Tibial artery (tissue), 4 donors: ENCODE results near the gene SERGEF.

Experiments
- DNase-seq, 2 donors: peaks; one replicate each; pipeline ENCODE4 v3.0.0-alpha.2; 2019
- H3K27ac ChIP-seq, 2 donors: fragments of 200-600 bp; sonication (generic) in 1 of 2; 1 replicate in 1 of 2; 2 replicates in 1 of 2; pipeline ENCODE4 v1.5.1; 2018 to 2019; ENCODE audit warnings: mild to moderate bottlenecking in 1 of 2
- H3K27me3 ChIP-seq, 2 donors: fragments of 200-600 bp; sonication (generic) in 1 of 2; one replicate each; pipeline versions ENCODE4 v1.5.1 to v1.6.0; 2016 to 2019
- H3K36me3 ChIP-seq, 3 donors: fragments of 200-600 bp; sonication (generic) in 2 of 3; one replicate each; pipeline ENCODE4 v1.5.1; 2016 to 2019; ENCODE audit warnings: mild to moderate bottlenecking in 2 of 3
- H3K4me1 ChIP-seq, 4 donors: fragments of 200-600 bp; sonication (generic) in 2 of 4; 1 replicate in 3 of 4; 2 replicates in 1 of 4; pipeline ENCODE4 v1.5.1; 2016 to 2019
- H3K4me3 ChIP-seq, 2 donors: fragments of 200-600 bp; sonication (generic) in 1 of 2; 1 replicate in 1 of 2; 2 replicates in 1 of 2; pipeline ENCODE4 v1.5.1; 2018 to 2019; ENCODE audit warnings: mild to moderate bottlenecking in 2 of 2
- H3K9me3 ChIP-seq, 3 donors: fragments of 200-600 bp; sonication (generic) in 1 of 3; one replicate each; pipeline ENCODE4 v1.5.1; 2016 to 2019
- CTCF ChIP-seq, 2 experiments: fragments of 200-600 bp in 1 of 2; fragments of 450-650 bp in 1 of 2; IDR thresholded peaks; one replicate each; pipeline ENCODE4 v1.5.1; 2017 to 2019; ENCODE audit warnings: antibody characterized with exemption in 2 of 2, mild to moderate bottlenecking in 1 of 2, moderate library complexity in 1 of 2
- intact Hi-C: fragments of 100-400 bp; cut with DNase I; formaldehyde crosslinking; loops from one replicate; pipeline ENCODE4 v1.15.0; 2023; ENCODE audit warnings: low total_unique reads

SERGEF gene

GRCh38 chr11:17750013-17750800 lies 262.6 kb downstream of the SERGEF start:
- Histone ChIP-seq H3K27ac (no peak overlapping the region), H3K36me3 (no peaks in the 10 kb centered on the region), H3K4me1 (no peaks in the 10 kb centered on the region), H3K27me3 (peaks cover 0 to 34% of the 10 kb centered on the region in 2 donors), H3K4me3 (no peak overlapping the region), H3K9me3 (no peaks in the 10 kb centered on the region)
- intact Hi-C loops: no loop called here
- DNase-seq: peak in 1 of 2 donors; percentile 31
- TF ChIP-seq CTCF (IDR thresholded peaks at IDR 0.05): no peak

- no peaks in the 10 kb centered on the region for H3K4me1 ChIP-seq
- no peak overlapping the region for H3K27ac ChIP-seq
- H3K27me3 ChIP-seq: peaks cover 0 to 44% of the 10 kb centered on the region in 2 donors
- peak in 1 of 2 donors; percentile 49 for DNase-seq
- H3K4me3 ChIP-seq: no peak overlapping the region
- intact Hi-C loops: no loop called here
- no peak for TF ChIP-seq CTCF (IDR thresholded peaks at IDR 0.05)
- no peaks in the 10 kb centered on the region for H3K36me3 ChIP-seq
- H3K9me3 ChIP-seq: no peaks in the 10 kb centered on the region
Measured at GRCh38 chr11:17748761-17749721, 263.8 kb downstream of the SERGEF start.

GRCh38 chr11:17748044-17748443 lies 264.8 kb downstream of the SERGEF start:
- H3K4me1 ChIP-seq: no peaks in the 10 kb centered on the region
- intact Hi-C loops: no loop called here
- no peaks in the 10 kb centered on the region for H3K36me3 ChIP-seq
- TF ChIP-seq CTCF (IDR thresholded peaks at IDR 0.05): no peak
- no peak overlapping the region for H3K4me3 ChIP-seq
- H3K27me3 ChIP-seq: peaks cover 0 to 54% of the 10 kb centered on the region in 2 donors
- no peaks in the 10 kb centered on the region for H3K9me3 ChIP-seq
- H3K27ac ChIP-seq: no peak overlapping the region
- peak in 1 of 2 donors; percentile 31 for DNase-seq

- intact Hi-C loops: no loop called here
- Histone ChIP-seq H3K27ac (no peak overlapping the region), H3K36me3 (no peaks in the 10 kb centered on the region), H3K4me1 (no peaks in the 10 kb centered on the region), H3K9me3 (no peaks in the 10 kb centered on the region), H3K4me3 (no peak overlapping the region), H3K27me3 (peaks cover 0 to 55% of the 10 kb centered on the region in 2 donors)
- TF ChIP-seq CTCF (IDR thresholded peaks at IDR 0.05): no peak
- peak in 1 of 2 donors; percentile 44 for DNase-seq
Measured at GRCh38 chr11:17747131-17747955, 265.5 kb downstream of the SERGEF start.

GRCh38 chr11:17746096-17746495 lies 266.8 kb downstream of the SERGEF start:
- Histone ChIP-seq H3K4me3 (no peak overlapping the region), H3K27ac (no peak overlapping the region), H3K4me1 (no peaks in the 10 kb centered on the region), H3K9me3 (no peaks in the 10 kb centered on the region), H3K36me3 (no peaks in the 10 kb centered on the region), H3K27me3 (peaks cover 0 to 66% of the 10 kb centered on the region in 2 donors)
- peak in 1 of 2 donors; percentile 25 for DNase-seq
- intact Hi-C loops: no loop called here
- TF ChIP-seq CTCF (IDR thresholded peaks at IDR 0.05): no peak
